Suppressor macrophage treated with lipopolysaccharide for 4 hours (primary cell): Measurements from ENCODE around the gene NFATC2.

ENCODE experiments used
- DNase-seq: peaks from one replicate; pipeline ENCODE4 v3.0.0-alpha.2; 2020

Gene NFATC2

DNA sequence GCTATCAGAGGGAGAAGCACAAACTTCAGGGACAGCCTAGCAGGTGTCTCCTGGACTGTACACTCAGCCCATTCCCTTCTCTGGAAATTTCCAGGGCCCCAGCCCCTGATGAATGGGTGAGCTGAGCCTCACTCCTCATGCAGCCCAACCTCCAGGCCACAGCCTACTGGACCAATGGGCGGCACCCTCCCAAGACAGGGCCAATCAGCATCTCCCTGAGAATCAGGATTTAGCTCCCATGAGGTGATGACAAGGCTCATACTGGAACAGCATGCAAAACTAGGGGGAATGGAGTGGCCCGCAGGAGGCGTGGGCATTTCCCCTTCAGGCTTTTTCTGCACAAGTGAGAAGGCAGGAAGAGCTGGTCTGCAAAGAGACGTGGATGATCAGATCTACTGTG is 29.0 kb downstream of the NFATC2 start:
- no peak for DNase-seq

DNA sequence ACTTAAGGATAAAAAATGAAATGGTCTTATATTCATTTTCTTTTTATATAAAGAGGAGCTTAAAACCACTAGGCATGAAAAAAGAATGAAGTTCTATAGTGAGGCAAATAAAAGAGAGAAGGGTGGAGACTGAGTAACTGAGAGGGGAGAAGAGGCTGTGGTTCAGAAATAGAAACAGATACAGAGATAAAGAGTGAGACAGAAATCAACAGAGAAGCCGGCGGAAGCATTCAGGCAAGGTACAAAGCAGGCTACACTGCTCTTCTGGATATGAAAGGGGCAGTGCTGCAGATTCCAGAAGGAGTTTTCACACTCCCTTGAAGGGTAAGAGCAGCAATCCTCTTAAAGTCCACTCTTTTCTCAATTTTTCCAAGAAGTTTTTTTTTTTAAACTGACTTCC is 29.9 kb downstream of the NFATC2 start:
- no peak for DNase-seq

DNA sequence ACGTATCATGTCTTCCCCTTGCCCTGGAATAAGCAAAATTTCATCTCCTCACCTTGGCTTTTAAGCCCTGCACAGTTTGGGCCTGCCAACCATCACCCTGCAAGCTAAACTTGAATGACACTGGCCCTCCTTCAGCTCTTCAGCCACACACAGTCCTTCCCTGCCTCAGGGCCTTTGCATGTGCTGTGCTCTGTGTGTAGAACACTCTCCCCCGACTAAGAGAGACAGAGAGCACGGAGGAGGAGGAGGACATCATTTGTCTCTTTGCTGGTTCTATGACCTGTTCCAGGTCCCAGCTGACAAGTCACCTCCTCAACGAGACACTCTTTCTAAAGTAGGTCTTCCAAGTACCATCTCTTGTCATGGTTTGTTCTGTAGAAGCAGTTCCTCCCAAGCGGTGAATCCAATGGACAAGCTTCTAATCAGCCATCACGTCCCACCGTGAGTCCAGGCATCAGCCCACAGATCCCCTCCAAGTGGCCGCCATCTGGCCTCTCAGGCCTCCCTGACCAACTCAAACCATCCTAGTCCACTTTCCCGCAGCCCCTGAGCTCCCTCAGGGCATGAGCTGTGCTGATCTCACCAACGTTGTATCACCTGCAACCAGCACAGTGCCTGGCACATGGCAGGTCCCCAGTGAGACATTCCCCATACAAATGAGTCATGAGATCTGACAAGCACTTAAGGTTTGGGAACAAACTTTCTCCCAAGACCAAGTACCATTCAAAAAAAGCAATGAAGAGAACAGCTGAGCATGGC is 30.5 kb downstream of the NFATC2 start:
- no peak for DNase-seq

DNA sequence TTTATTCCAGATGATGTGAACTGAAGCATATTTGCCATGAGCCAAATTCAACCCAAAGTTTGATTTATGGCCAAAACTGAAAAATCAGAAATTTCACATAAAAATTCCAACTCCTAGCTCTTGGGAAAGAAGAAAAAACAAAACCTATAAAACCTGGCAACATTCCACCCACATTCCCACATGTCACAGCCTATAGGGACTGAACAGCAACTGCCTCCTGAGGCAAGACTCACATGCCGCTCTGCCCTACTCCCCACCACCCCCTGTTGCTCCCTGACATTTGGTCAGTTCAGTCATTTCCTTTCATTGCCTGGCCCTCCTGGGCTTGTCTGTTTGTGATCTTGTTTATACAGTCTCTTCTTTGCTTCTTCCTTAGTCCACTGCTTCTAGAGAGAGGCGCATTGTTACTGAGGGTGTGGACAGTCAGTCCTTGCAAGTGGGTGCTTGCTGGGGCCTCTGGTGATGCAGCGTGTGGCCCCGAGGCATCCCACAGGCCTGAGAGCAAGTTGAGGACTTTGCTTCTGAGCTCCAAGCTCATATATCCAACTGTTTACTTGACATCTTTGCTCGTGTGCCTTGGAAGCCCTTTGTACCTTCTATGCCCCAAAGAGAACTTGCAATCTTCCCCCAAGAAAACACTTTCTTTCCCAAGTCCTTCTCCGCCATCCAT is 31.4 kb downstream of the NFATC2 start:
- no peak for DNase-seq

DNA sequence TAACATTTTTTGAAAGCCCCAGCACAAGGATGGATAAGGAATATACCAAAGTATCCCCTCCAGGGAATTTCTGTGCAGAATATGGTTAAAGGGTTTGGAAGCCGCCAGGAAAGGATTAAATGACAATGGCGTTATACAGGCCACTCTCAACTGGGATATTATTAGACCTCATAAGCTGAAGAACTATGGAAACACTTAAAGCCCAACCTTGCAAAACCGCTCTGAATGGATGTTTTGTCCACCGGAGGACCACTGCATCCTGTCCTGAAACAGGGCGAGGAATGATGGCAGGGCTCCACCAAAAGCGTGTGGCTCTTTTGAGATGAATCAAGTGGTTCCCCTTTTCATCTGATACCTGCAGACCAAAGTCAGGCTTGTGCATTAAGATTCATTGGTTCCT is 32.4 kb downstream of the NFATC2 start:
- no peak for DNase-seq

DNA sequence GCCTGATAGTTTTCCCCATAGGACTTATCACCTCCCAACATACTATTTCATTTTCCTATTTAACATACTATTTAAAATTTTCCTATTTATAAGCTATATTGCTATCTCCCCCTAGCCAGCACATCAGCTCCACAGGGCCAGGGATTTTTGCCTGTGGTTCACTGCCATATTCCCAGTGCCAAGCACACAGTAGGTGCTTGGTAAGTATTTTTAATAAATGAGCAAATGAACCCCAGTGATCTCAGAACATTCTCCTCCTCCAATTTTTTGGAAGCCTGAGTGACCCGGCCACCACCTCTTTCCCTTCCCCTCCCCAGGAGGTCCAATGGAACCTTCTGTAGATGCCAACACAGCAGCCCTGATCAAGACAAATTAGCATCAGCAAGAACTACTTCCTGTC is 33.3 kb downstream of the NFATC2 start:
- no peak for DNase-seq

DNA sequence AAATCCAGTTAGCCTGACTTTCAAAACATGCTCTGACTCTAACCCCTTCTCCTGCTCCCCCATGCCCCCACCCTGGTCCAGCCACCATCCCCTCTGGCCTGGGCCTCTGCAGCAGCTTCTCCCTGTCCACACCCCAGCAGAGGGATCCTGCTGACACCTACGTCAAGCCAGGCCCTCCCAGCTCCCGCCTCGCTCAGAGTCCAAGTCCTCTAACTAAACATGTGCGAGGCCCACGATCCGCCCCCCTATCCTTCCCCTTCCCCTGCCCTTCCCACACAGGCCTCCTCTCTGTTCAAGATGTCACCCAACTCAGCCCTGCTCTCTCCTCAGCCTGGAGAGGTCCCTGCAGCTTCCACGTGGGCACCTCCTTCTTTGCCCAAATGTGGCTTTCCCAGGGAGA is 33.7 kb downstream of the NFATC2 start:
- DNase-seq: no peak

DNA sequence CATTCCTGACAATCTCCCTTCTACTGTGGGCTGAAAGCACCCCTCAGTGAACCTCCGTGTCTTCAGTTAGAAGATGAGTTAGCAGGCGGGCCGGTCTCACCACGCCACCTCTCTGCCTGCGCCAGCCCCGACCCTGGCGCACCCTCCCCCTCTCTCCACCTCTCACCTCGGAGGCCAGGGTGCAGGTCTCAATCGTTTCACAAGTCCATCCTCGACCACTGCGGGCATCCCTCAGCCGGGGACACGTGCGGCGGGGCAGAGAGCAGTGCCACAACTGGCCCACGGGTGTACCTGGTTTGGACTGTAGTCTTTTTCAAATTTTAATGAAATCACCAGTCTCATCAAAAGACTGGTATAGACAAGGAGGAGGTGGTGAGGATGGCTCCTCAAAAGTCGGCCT is 34.4 kb downstream of the NFATC2 start:
- DNase-seq: no peak

DNA sequence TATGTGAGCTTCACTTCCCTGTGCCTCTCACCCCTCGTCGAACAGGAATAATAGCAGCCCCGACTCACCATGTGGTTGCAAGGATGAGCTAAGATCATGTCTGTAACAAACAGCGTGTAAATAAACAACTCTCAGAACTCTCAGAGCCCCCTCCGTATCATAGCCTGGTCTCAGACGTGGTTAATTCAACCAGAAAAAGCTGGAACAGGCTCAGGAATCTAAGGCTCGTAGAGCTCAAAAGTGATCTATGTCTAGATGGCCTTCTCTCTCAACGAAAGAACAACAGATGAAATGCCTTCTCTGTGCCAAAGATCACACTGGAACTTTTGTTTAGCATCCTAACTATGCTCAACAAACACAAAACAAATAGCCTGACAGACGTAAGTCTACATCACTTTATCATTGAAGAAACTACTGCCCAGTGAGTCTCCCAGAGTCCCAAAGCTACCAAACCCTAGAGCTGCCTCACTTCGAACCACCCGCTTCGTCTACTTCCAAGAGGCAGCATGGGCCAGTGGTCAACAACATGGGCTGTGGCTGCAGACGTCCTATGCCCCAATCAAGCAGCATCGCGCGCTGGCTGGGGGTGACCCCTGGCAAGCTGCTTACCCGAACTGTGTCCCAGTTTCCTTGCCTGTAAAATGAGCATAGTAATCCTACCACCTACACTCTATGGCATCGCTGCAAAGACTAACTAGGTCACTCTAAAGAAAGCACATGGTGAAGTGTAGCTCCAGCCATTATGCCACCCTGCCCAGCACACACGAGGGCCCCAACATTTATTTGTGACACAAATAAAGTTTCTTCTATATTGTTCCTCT is 35.1 kb downstream of the NFATC2 start:
- DNase-seq: no peak

DNA sequence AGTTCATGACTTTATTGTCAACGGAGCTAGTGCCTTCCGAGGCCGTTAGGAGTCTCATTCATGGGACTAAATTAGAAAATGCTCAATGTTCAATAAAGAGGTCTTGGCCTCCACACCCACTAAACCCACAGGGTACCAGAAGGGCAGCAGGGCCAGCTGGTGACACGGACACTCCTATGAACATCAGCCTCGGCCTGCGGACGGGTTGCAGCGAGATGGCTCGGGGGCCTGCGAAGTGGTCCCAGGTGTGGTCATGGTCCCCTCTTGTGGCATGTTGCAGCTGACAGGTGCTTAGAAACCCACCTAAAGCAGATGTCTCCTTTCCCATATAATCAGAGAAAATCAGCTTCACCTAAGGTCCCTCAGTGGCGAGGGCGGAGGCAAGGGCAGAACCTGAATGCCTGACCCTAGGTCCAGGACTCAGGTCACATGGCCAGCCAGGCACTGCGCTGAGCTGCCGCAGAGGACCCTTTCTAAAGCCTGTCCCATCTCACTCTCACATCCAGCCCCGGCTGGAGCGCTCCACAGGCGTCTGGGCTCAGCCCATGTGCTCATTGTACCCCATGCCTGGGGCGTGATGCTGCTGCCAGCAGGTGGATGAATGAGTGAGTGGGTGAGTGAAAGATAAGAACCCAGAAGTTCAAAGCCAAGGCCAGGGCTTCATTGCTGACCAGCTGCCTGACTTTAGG is 35.8 kb downstream of the NFATC2 start:
- DNase-seq: no peak

DNA sequence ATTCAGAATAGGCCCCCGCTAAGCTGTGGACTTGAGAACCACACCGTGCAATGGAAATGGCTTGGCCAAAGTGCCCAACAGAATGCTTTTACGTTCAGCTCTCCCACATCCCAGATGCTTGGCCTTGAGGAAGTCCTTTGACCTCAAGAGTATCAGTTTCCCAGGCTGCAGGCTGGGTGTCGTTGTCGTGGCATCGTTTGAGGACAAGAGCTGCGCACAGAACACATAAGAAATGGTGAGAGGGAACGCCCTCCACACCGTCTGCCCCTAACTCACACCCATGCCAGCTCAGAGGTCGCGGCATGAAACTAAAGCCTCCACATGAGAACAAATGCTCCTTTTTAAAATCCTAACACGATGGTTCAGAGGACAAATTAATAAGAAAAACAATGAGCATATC is 37.0 kb downstream of the NFATC2 start:
- no peak for DNase-seq

DNA sequence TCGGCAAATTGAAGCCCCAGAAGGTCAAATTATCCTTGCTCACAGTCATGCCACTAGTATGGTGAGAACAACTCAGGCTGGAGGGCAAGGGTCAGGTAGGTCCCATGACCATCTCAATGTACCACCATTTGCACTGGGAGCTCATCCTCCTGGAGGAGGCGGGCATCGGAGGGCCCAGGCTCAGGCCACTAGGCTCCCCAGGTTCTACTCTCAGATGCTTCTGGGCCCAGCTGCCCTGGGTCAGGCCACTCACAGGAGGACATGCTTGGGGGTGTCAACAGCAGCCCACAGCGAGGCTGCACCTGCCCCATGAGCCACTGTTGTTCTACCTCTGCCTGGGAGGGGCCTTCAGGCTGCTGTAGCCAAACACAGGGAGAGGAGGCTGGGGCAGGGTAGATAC is 39.1 kb downstream of the NFATC2 start:
- no peak for DNase-seq

DNA sequence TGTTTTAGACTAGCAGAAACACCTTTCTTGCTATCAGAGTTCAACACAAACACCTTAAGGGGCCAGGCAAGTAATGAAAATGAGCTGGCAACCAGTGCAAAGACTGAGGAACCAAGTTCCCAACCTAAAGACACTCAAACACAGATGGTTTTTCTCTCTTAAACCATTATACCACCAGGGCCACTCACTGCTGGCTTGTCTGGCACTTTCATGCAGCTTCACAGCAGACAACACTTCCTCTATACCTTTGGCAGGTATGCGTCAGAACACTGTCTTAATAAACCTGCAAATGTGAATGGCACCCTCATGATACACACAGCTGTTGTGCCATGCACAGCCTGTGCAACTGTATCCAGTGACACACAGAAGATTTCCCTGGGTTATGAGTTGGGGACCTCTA is 41.6 kb downstream of the NFATC2 start:
- no peak for DNase-seq

DNA sequence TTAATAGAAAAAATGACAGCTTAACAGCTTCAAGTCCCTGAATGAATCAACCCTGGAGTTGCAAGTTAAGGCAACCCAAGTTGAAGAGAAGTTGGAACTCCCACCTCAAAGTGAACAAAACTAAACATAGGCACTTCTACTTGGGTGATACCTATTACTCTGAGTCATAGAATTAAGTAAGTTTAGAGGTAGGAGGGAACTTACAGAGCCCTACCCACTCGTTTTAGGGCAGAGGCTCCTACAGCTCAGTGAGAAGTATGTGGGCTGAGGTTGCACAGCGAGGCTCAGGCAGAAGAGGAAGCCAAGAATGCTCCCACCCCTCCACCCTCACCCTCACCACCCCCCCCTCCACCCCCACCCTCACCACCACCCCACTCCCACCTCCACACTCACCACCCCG is 42.2 kb downstream of the NFATC2 start:
- DNase-seq: peak; percentile 6

DNA sequence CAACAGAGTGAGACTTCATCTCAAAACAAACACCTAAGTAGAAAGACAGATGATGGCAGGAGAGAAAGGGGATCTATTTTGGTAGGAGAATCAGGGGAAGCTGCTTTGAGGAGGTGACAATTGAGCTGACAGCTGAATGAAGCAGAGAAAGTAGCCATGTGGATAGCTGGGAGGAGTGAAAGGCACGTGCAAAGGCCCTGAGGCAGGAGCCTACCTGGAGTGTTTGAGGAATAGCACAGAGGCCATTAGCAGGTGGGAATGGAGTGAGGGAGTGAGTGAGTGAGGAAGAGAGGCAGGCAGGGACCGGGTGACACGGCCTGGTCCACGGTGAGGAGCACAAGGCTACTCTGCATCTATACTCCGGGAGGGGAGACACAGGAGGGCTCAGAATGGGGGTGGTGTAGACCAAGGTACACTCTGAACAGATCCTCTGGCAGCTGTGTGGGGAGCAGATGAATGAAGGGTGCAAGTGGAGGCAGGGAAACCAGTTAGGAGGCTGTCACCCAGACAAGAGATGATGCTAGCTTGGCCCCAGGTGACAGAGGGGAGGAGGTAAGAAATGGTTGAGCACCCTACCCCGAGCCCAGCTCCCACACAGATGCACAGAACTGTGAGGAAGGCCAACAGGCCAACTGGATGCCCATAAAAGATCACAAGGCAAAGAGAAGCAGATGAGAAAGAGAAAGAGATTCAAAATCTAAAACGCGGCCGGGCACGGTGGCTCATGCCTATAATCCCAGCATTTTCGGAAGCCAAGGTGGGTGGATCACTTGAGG is 43.6 kb downstream of the NFATC2 start:
- DNase-seq: no peak

DNA sequence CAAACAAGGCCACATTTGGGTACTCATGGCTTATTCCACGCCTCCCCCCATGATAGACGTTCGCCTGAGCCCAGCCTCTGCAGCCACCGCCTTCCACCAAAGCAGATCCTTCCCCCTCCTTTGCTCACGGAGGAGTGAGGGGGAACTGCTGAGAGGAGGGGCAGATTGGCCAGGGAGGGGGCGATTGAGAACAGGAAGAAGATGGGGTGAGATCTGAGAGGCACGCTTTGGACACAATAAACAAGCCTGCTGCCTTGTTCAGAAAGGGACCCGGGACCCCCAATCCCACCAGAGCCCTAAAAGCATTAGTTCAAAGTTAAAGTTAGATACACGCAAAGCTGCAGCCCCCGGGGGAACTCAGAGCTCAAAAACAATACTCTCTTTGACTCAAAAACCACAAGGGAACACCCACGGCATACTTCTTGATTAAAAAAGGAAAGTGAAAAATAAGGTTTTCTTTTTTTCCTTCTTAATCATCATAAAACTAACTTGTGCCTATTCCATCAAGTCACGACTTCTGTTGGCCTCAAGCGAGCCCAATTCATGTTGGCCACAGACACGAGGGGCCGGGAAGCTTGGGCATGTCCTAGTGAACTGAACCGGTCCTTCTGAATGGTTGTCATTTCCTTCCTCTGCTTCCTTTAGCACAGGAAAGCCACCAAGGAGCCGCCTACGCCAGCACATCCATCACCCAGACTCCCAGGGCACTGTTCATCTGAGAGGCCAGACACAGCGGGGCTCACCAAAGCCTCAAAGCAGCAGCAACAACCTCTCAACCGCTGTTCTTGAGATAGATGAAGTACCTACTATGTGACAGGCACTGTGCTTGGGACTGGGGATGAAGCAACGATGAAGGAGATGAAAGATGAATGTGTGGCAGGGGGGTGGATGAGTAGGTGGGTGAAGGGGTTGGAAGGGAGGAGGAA is 44.7 kb downstream of the NFATC2 start:
- peak; percentile 53 for DNase-seq

DNA sequence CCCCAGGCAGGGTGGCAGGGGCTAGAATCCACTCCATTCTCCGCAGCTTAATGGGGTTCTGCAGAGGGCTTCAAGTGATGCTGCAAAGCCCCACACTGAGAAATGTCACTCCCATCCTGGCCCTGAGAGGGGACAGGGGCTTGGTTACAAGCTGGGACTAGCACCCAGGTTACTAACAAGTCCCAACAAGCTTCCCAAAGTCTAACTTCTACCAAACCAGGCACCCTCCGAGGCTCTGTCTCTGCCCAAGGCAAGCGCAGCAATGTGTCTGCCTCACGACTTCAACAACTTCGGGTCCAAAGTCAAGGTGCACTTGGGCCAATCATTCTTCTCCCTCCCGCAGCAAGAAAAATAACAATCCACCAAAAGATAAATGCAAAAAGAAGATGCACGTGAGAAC is 45.6 kb downstream of the NFATC2 start:
- no peak for DNase-seq

DNA sequence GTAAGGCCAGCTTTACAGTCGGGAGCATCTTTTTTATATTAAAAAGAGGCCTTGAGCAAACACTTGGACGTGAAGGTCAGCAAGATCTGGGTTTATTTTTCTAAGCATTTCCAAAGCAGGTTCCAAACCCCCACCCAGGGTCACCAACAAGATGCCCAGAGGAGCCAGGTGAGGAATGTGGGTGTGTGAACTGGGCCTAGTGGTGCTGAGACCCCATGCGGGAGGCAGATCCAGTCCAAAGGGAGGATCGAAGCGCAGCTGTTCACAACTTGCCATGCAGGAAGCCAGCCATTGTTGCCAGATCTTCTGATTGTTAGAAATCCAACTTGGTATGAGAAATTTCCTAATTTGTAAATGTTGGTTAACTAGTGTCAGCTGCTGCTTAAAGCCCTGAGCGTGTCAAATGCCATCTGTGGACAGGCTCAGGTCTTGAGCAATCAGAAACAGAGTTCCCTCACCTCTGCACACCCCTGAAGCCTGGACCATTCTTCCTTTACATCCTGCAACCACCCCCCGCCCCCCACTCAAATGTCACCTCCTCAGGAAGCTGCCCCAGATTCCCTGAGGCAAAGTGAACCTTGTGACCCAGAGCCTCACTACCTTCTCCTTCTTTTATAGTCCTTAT is 46.5 kb downstream of the NFATC2 start:
- DNase-seq: peak; percentile 6

DNA sequence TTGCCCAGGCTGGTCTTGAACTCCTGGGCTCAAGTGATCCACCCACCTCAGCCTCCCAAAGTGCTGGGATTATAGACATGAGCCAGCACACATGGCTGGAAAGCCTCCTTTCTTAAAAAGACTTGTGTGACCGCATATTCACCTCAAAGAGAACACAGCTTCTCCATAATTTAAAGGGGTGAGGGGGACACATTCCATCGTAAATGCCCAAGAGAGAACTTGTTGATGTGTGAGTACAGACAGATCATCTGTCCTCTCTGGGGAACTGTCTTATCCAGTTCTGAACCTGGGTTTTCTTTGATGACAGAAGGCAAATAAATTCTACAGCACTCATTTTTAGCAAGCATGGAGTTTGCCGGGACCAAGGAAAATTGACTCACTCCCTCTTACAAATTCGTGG is 47.2 kb downstream of the NFATC2 start:
- DNase-seq: no peak

DNA sequence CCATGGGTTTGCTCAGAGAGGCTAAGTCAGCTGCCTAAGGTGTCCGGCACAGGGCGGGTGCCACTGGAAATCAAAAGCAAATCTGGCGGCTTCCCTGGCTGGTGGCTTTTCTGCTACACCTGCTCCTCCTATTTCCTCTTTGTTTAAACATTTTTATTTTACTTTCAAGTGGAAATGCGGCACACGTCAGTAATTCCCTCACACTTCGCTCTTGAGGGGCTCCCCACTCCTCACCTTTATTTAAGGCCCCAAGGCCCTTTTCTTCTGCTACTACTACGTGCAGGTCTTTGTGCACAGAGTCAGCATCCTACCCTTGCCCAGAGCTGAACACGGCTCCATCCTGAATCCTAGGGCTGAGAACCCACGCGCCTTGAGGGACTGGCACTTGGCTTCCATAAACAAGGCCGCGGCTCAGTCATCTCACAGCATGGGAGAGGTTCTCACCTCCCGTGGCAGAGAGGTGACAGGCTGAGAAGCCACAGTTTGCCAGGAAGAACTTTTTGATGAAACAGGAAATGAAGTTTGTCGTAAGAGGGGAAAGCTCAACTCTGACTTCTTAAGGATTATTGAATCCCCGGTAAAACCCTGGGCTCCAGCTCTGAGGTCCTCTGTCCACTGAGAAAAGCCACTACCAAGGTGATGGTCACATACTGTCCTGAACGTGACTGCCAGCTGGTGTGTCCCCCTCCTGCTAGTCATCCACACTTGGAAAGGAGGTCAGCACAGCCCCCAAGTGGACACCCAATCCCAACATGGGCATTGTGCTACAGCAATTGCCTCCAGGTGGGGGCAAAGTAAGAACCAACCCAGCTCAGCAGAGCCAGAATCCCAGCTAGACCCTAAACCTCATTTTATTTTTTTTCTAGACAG is 48.0 kb downstream of the NFATC2 start:
- DNase-seq: no peak
